Amniotic stem cell (primary cell): ENCODE data around the gene F7.
A peak's percentile ranks its signal among the peaks of the same experiment; 100 is the strongest.

Source experiments
- DNase-seq: peaks from one replicate; lab custom pipeline; 2025; lab: John Stamatoyannopoulos, UW

Gene F7

GRCh38 chr13:113138792-113139551 lies 33.4 kb downstream of the F7 start:
- DNase-seq: no peak

DNA sequence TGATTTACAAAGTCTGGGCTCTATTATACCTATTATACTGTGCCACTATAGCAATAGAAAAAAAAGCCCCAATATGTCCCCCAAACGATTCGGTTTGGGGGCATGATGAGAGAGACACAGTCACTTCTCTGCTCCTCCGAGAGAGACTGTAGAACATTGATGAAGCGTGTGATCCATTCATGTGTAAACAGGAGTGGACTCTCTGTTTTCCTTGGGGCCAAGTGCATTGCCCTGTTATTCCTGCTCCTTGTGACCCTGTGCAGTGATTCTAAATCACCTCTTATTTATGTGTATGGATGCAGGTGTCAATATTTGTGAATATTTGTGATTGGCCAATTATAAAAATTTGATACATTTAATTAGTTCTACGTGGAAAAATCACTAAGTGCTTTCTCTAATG lies 34.0 kb downstream of the F7 start:
- DNase-seq: no peak

DNA sequence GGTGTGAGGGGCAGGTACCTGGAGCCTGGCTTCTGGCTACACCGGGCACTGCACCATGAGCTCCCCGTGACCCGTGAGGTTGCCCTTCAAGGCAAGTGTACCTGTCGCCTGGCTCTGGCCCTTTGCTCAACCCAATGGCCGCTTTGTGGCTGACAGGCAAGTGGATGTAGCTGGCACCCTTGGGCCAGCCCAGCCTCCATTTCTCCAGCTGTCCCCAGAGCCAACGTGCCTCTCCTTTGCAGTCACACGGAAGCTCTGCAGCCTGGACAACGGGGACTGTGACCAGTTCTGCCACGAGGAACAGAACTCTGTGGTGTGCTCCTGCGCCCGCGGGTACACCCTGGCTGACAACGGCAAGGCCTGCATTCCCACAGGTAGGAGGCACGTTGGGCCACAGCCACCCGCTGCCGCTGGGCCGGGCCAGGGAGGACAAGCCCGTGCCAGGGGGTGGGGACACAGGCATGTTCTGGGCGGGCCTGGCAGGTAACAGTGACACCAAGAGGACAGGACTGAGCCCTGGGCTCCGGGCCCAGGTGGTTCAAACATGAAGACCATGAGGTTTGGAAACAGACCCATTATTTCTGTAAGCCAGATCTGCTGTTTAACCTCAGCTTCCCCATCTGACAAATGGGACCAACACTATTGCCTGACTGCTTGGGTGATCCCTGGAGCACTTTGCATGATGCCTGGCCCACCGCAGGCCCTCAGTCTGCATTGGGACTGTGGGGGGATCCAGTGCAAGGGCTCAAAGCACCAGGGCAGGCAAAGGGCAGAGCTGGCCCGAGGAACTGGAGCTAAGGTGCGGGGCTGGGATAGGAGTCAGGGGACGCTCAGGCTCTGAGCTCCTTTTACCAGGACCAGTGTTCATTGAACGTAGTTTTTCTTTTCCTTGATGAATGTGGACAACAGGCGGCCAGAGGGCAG lies 35.3 kb downstream of the F7 start:
- no peak for DNase-seq

DNA sequence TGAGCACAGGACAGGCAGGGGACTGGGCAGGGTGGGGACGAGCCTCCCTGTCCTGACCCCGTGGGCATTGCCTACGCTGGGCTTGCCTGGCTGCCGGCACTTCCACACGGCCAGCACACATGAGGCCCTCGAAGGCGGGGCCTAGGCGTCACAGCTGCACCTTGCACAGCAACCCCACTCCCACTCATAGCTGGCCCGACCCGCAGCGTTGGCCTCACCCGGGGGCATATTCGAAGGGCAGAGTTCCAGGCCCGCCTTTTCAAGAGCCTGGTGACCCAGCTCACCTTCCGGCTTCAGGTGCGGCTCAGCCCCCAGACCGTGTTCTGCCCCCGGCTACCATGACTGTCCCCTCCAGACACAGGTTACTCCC lies 36.0 kb downstream of the F7 start:
- no peak for DNase-seq

- no peak for DNase-seq
Measured at GRCh38 chr13:113142876-113143275, 37.3 kb downstream of the F7 start.

DNA sequence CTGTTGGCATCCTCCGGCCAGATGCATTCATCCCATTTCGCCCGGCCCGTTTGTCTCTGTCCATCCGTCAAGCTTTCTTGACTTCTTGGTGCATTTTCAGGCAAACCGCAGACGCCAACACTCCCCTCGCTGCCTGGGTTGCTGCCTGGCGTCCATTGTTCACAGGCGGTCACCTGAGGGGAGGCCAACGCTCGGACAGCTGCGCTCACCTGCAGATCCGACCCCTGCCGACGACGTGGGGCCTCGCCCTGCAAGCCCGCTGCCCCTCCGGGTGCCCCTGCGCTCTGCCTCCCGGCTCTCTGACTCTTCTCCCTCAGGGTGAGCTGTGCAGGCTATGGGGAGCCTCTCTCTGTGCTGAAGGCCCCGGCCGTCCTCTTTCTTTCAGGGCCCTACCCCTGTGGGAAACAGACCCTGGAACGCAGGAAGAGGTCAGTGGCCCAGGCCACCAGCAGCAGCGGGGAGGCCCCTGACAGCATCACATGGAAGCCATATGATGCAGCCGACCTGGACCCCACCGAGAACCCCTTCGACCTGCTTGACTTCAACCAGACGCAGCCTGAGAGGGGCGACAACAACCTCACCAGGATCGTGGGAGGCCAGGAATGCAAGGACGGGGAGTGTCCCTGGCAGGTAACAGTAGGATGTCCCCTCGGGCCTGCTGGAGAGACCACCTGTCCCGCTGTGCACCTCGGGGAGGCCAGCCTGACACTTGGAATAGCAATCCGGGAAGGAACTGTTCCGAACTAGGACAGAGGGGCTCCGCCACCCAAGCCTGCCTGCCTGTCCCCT lies 38.1 kb downstream of the F7 start:
- no peak for DNase-seq

DNA sequence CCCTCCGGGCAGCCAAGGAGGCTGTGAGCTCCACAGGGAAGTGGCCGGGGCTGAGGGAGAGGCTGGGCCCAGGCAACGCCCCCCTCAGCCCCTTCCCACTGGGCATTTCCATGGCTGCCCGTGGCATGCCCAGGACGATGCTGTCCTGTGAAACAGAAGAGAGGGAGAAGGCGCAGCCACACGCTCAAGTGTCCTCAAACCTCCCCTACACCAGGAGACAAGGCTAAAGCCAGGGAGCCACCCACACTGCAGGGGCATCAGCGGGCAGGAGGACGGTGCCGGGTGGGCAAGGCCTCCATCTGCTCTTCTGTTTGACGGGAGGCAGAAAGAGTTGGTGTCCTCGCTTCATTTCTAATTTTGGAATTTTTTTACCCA lies 38.7 kb downstream of the F7 start:
- no peak for DNase-seq

DNA sequence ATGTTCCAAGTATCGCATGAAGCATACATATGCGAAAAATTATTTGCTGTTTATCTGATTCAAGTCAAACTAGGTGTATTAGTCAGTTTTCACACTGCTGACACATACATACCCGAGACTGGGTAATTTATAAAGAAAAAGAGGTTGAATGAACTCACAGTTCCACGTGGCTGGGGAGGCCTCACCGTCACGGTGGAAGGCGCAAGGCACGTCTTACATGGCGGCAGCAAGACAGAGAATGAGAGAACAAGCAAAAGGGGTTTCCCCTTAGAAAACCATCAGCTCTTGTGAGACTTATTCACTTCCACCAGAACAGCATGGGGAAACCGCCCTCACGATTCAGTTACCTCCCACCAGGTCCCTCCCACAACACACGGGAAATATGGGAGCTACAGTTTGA lies 39.9 kb downstream of the F7 start:
- no peak for DNase-seq

- DNase-seq: no peak
Measured at GRCh38 chr13:113145911-113146598, 40.5 kb downstream of the F7 start.

DNA sequence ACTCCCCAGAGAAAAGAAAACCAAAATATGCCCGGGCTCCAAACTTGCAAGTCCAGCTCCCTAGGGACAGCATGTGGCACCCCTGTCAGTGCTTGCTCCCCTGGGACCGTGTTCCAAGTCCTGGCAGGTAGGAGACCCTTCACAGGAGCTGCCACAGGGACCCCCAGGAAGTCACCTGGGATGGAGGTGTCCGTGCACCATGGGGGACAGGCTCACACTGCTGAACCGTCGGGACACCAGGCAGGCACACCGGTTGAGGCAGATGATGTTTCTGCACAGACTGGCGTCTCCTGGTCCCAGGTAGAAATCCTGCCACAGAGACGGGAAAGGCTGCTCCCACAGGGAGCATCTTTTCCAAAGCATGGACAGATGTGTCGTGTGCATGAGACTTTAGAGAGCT lies 41.2 kb downstream of the F7 start:
- no peak for DNase-seq

- no peak for DNase-seq
Measured at GRCh38 chr13:113147206-113147605, 41.6 kb downstream of the F7 start.

DNA sequence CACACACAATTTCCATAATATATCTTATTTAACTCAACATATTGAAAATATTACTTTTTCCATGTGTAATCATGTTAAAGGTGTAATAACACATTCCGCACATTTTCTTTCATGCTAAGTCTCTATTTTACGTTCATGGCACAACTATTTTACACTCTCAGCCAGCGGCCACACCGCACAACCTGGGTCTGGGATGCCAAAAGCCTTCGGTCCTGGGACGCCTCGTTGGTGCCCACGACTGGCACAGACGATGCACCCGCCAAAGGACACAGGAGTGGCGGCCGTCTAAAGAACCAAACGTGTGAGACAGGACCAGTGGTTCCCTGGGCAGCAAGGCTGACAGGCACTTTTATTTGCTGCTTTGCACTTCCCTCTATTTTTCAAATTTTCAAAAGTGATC lies 42.8 kb downstream of the F7 start:
- no peak for DNase-seq

DNA sequence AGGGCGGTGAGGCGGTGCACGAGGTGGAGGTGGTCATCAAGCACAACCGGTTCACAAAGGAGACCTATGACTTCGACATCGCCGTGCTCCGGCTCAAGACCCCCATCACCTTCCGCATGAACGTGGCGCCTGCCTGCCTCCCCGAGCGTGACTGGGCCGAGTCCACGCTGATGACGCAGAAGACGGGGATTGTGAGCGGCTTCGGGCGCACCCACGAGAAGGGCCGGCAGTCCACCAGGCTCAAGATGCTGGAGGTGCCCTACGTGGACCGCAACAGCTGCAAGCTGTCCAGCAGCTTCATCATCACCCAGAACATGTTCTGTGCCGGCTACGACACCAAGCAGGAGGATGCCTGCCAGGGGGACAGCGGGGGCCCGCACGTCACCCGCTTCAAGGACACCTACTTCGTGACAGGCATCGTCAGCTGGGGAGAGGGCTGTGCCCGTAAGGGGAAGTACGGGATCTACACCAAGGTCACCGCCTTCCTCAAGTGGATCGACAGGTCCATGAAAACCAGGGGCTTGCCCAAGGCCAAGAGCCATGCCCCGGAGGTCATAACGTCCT lies 43.4 kb downstream of the F7 start:
- DNase-seq: no peak

DNA sequence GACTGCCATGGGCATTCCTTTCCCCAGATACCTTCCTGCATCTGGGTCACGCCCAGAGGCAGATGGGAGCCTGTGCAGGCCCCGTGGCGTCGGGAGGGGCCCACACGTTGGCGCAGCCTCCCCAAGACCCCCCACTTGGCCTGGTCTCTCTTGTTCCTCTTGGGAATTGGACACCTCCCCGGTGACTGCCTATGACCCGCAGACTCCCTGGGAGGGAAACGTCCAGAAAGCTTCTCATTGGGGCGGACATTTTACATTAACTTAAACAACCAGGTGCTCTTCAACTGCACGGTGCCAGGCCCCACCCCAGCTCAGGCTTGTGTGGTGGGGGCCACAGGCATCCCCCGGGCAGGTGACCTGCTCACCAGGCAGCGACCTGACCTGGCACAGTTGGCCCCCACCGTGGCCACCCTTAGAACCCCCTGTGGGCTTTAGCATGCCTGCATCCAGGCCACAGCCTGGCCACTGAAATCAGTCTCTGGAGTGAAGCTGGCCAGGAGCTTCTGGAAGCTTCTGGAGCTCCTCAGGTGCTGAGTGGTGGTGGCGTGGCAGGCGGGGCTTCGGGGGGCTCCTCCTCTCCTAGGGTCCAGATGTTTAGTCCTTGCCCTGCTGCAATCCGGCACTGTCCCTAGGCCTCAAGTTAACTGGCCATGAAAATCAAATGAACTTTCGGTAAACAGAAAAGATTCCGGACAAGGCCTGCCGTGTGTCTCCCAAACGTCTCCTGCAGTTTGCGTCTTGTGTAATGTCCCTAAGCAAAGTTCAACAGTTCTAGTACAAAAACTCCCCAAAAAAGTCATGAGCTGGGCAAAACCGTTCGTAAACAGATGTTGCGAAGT lies 44.3 kb downstream of the F7 start:
- no peak for DNase-seq

DNA sequence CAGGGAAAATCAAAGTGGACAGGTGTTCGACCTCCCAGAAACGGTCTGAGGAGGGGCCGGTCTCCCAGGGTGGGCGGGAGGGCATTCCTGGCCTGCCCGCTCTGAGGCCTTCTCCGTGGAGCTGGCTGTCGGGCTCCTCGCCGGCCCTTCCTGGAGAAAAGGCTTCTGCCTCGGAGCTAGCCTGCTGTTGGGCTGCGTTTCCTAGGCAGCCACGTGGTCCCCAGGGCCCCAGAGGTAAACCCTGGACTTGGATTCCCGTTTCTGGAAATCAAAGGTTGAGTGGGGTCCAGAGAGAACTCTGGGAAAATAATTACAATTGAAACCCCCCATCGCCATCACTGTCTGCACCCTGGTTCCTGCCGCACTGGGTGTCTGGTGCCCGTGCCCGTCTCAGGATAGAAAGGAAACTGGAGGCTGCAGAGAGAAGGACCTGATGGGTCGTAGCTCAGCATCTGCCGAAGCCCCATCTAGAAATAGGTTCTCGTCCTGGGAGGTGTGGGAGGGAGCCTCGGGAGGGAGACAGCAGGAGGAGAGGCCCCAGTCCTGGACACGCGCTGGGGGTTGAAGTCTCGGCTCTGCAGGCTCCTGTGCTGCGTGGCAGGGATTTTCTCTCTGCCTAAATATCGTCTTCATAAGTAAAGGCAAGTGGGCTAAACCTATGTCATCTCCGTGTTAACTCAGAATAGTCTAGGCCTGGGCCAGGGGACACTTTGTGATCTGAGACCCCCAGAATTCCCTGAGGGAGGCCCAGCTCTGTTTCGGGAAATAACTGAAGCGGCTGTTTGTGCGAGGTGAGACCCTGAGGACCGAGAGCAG lies 45.2 kb downstream of the F7 start:
- no peak for DNase-seq

DNA sequence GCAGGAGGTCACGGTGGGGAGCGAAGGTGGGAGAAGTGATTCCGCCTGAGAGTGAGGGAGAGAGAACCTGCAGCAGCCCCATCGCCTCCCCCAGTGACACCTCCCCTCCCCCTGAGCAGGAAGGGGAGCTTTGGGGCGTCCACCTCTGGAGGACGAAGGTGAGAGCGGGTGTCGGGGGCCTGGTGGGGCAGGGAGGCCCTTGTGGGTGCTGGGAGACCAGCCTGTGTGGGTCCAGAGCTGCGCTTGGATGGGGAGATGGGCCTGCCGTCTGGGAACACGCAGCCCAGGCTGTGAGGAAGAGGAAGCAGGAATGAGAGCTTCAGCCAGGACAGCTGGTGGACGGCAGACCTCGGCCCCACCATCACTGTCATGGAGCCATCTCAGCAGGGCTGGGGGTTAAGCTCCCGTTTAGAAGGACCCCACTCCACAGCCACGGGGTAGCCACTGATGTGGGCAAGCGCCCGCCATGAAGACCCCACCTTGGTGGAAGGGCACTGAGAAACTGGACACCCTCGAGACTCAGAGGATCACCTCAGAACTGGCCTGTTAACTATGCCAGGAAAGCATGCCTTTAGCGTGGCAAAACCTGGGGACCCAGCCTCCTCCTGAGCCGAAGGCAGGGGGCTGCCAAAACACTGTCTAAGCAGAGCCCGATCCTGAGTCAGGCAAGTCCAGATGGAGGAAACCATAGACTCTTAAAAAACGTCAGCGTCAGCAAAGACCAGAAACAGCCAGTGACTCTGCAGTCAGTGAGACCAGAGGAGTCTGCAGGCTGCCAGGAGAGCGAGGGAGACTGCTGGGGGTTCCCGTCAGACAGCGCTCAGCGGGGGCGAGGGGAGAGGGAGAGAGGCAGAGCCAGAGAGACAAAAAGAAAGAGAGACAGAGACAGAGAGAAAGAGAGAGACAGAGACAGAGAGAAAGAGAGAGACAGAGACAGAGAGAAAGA lies 46.4 kb downstream of the F7 start:
- peak; percentile 11 for DNase-seq

DNA sequence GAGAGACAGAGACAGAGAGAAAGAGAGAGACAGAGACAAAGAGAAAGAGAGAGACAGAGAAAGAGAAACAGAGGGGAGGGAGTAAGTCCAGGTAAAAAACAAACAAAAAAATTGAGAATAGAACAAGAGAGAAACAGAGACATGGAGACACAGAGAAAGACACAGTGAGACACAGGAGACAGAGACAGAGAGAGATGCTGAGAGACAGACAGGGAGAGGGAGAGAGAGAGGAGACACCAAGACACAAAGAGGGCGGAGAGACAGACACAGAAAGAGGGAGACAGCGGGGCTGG lies 47.0 kb downstream of the F7 start:
- DNase-seq: no peak

GRCh38 chr13:113152984-113153809 lies 47.6 kb downstream of the F7 start:
- DNase-seq: no peak
